ENCODE data around the gene EML6.

Gene EML6

DNA sequence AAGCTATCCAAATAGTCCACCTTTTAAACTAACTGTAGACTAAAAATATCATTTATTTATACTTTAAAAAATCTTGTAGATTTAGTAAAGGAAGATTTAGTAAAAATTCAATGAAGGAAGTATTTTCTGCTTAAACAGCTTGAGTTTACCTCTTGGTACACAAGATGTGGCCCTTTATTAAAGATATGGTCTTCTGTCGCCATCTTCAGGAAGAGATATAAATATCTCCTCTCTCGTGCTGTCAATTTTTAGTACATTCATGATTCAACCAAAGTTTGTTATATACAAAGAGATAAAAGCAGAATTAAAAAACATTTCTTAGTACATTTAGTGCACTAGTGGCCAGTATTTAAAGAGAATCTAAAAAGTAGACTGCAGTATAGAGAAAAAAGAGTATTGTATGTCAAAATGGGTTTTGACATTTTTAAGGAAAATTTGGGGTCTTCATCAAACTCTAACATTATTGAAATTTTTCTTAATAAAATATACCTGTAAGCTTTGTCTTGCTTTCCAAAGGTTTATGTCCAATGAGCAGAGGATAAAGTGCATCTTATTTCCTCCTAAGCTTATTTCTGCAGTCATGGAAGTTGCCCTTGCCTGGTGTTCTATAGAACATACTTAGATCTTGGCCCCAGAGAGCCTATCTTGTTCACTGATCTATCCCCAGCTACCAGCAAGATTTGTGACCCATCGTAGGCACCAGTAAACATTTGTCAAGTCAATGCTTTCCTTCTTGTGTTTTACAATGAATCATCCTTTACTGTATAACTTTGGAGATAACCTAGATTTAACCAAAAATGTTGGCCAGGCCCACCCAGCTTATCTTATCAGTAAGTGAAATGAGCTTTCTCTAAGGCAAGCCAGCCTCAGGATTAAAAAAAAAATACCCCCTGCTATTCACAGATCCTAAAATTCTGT lies 18.5 kb upstream of the EML6 start:
- in situ Hi-C loops (cut with HindIII; ENCODE audit: low sequenced_read_pairs) = loop anchor here (5.0 to 10.0 kb wide), 2 partner anchors 180 to 543 kb away; no protein-coding TSS in a partner anchor
- DNase-seq (ENCODE audit: low read depth) = peak; percentile 62
- TF ChIP-seq, protein P1, sequence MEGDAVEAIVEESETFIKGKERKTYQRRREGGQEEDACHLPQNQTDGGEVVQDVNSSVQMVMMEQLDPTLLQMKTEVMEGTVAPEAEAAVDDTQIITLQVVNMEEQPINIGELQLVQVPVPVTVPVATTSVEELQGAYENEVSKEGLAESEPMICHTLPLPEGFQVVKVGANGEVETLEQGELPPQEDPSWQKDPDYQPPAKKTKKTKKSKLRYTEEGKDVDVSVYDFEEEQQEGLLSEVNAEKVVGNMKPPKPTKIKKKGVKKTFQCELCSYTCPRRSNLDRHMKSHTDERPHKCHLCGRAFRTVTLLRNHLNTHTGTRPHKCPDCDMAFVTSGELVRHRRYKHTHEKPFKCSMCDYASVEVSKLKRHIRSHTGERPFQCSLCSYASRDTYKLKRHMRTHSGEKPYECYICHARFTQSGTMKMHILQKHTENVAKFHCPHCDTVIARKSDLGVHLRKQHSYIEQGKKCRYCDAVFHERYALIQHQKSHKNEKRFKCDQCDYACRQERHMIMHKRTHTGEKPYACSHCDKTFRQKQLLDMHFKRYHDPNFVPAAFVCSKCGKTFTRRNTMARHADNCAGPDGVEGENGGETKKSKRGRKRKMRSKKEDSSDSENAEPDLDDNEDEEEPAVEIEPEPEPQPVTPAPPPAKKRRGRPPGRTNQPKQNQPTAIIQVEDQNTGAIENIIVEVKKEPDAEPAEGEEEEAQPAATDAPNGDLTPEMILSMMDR (IDR thresholded peaks at IDR 0.05; ENCODE audit: low read depth, low read length, missing control alignments) = peak; percentile 25
- no peak overlapping the region for H3K4me3 ChIP-seq (ENCODE audit: low read depth, low read length)

DNA sequence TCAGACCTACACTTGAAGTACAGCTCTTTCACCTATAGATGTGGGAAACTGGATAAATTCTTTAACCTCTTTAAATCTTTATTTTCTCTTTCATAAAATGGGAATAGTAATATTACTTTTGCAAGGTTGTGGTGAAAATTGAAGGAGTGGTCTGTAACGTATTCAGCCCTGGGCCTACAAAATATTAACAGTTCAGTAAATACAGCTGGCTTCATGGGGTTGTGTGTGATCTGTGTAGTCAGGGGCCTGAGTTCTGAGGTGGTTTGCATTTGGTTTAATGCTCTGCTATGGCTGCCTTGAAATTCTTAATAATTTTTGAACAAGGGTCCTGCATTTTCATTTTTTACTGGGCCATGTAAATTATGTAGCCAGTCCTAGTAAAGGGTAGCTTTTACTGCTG lies 16.8 kb upstream of the EML6 start:
- no peak overlapping the region for H3K4me3 ChIP-seq (ENCODE audit: low read depth, low read length)
- no peak for DNase-seq (ENCODE audit: low read depth)
- TF ChIP-seq, protein P1 (IDR thresholded peaks at IDR 0.05; ENCODE audit: low read depth, low read length, missing control alignments) = no peak
- in situ Hi-C loops (cut with HindIII; ENCODE audit: low sequenced_read_pairs) = loop anchor here (5.0 to 10.0 kb wide), 2 partner anchors 182 to 544 kb away; no protein-coding TSS in a partner anchor

DNA sequence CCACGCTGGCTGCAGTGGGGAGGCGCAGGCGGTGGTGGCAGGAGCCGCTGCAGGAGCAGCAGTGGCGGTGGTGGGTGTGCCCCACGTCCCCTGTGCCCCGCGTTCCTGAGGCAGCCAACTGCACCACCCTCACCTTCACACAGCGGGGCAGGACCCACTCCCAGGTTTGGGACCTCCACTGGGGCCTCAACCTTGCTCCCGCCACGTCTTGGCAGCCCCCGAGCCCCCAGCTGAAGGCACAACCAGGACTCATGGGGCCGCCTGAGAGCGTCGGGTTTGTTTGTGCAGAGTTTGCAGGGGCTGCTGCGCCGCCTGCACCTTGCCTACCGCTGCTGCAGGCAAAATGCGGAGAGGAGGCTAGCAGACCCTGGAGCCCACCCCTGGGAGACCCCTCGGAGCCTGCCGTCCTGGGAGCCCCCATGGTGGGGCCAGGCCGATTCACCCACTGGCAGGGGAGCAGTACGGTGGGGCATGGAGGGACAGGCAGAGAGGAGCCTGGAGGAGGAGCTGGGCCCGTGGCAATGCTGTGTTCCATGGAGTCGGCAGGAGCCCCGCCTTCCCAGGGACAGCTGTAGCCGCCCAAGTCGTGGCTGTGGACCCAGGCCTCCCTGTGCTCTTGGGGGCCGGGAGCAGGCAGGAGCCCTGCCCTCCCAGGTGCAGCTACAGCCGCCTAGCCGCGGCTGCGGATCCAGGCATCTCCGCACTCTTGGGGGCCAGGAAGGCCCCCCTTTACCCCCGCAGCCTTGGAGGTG lies 14.7 kb upstream of the EML6 start:
- no peak for DNase-seq (ENCODE audit: low read depth)
- H3K4me3 ChIP-seq (ENCODE audit: low read depth, low read length) = peak overlapping the region; percentile 39
- TF ChIP-seq, protein P1 (IDR thresholded peaks at IDR 0.05; ENCODE audit: low read depth, low read length, missing control alignments) = peak; percentile 25
- in situ Hi-C loops (cut with HindIII; ENCODE audit: low sequenced_read_pairs) = loop anchor here (5.0 to 10.0 kb wide), 2 partner anchors 184 to 546 kb away; no protein-coding TSS in a partner anchor

DNA sequence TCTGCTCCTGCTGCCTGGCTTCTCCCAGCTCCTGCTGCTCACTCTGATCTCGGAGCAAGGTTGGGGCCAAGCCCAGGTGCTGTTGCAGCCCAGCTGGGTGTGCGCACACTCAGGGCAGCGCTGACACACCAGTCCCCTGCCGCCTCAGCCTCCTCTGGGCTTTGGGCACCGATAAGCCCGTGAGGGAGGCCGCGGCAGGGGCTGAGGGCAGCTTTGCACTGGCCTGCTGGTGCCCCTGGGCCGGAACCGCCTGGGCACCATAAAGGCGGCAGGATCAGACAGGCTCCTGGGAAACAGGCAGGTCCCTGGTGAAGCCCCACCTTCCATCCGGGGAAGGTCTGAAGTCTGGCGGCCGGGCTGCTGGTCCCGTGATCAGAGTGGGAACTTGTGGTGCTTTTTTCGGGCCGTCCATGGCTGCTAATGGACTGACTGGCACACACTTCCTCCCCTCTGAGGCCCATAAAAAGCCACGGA lies 14.1 kb upstream of the EML6 start:
- no peak for DNase-seq (ENCODE audit: low read depth)
- in situ Hi-C loops (cut with HindIII; ENCODE audit: low sequenced_read_pairs) = loop anchor here (5.0 to 10.0 kb wide), 2 partner anchors 185 to 547 kb away; no protein-coding TSS in a partner anchor
- peak overlapping the region; percentile 39 for H3K4me3 ChIP-seq (ENCODE audit: low read depth, low read length)
- TF ChIP-seq, protein P1 (IDR thresholded peaks at IDR 0.05; ENCODE audit: low read depth, low read length, missing control alignments) = no peak

DNA sequence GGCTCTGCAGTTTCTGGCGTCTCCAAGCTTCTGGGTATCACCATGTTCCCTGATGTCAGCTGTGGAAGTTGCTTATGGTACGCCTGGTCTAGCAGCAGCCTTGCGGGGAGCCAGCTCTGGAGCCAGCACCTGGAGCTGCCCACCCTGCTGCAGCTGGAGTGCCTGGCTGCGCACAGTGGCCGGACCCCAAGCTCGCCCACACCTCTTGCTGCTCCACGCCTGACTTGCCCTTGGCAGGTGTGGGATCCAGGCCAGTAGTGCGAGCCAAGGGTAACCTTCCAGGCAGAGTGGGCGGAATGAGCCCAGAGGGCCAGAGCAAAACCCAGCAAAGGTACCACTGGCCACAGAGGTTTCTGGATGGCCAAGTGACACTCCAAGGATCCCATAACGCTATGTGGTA lies 13.2 kb upstream of the EML6 start:
- no peak overlapping the region for H3K4me3 ChIP-seq (ENCODE audit: low read depth, low read length)
- TF ChIP-seq, protein P1 (IDR thresholded peaks at IDR 0.05; ENCODE audit: low read depth, low read length, missing control alignments) = no peak
- in situ Hi-C loops (cut with HindIII; ENCODE audit: low sequenced_read_pairs) = no loop called here
- DNase-seq (ENCODE audit: low read depth) = no peak

DNA sequence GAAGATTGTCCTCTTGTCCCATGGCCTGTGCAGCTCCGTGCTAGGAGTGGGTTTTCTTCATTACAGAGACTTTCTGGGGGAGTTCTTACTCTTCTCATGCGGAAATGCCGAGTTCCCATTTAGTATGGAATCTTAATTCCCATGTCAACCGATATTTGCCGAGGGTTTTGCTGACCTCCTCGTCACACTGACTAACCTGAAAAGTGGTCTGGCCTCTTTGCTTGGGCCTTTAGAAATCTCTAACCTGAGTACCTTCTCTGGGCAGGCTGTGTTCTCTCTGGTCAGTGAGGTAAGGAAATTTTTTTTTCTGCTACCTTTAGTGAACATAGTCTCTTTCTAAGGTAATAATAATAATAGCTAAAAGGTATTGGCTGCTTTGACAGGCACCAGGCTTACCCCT lies 10.9 kb upstream of the EML6 start:
- H3K4me3 ChIP-seq (ENCODE audit: low read depth, low read length) = no peak overlapping the region
- TF ChIP-seq, protein P1 (IDR thresholded peaks at IDR 0.05; ENCODE audit: low read depth, low read length, missing control alignments) = no peak
- no peak for DNase-seq (ENCODE audit: low read depth)
- in situ Hi-C loops (cut with HindIII; ENCODE audit: low sequenced_read_pairs) = no loop called here

All from astrocyte of the cerebellum (primary cell).